ENCODE measurements around the gene KRTAP10-9. TPM values are rescaled to one million over a fixed set of nuclear protein-coding genes. Genes with fewer than 3 reads are reported as not detected.
"Not testable (repeated sequence)": the region's sequence is repeated elsewhere in the genome, so short reads cannot be mapped to it uniquely, and the experiment has no call there.

Gene KRTAP10-9
- polyA plus RNA-seq, 4 donors: not detected

DNA sequence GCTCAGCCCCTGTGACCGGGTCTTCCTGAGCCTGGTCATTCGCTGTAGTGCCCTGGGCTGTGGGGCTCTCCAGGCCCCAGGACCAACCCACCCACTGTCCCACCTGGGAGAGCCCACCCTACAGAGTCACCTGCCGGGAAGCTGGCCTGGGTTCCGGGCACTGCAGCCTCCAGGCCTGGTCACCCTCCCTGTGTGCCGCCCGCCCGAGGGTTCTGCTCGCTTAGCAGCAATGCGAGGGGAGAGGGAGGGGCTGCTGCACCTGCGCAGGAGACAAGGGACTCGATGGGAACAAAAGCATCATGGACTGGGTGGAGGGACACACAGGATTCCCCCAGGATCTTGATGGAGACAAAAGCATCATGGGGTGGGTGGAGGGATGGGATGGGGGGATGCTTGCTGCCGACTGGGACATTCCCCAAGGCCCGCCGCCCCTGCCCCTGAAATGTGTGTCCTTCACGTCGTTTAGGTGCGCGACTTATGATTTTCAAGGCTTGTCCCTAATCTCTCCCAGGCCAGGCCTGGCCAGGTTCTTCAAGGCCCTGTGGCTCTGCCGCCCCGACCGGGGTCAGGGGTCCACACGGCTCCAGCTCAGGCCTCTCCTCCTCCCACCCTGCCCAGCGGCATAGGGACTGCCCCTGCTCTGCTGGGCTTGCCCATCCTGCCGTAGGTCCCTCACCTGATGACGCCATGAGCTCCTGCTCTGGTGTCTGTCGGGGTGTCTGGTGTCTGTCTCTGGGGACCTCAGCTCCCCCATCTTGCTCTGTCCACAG, 13.3 kb upstream of the KRTAP10-9 start:
- DNase-seq (ENCODE audit: low read depth in 4 of 4, low spot score in 3 of 4): no peak

GRCh38 chr21:44614161-44614631, 12.7 kb upstream of the KRTAP10-9 start:
- DNase-seq (ENCODE audit: low read depth in 4 of 4, low spot score in 3 of 4): no peak

DNA sequence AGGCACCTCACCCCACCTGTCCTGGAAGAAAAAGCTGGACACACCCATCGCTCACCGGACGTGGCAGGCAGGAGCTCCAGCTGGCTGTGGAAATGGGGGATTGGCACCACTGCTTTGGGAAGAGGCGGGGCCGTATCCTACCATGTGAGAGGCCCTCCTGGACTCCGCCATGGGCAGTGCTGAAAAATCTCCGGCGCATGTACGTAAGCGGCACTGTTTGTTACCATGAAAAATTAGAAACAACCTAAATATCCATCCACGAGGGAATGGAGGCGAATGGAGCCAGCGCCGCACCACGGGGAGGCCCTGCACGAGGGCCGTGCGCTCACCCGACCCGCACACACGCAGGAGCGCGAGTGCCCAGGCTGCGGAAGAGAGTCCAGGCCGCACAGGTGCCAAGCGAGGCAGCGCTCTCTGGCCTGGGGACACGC, 11.9 kb upstream of the KRTAP10-9 start:
- DNase-seq (ENCODE audit: low read depth in 4 of 4, low spot score in 3 of 4): no peak

DNA sequence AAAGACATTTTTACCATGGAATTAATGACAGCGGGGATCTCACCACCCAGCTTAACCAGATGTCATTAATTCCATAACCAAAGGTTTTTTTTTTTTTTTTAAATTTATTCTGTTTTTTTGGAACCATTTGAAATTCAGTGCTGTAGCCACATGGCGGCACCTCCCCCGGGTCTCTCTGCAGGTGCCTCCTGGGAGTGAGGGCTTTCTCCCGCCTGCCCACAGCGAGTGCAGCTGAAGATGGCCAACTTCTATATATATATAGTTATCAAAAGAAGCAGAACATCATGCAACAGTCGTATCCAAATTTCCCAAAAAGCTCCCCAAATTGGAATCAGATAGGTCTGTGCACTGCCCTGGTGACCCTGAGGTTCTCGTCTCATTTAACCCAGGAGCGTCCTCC, 11.4 kb upstream of the KRTAP10-9 start:
- no peak for DNase-seq (ENCODE audit: low read depth in 4 of 4, low spot score in 3 of 4)

- no peak for DNase-seq (ENCODE audit: low read depth in 4 of 4, low spot score in 3 of 4)
Measured at GRCh38 chr21:44615911-44616590, 10.8 kb upstream of the KRTAP10-9 start.

GRCh38 chr21:44616591-44616926, 10.3 kb upstream of the KRTAP10-9 start:
- no peak for DNase-seq (ENCODE audit: low read depth in 4 of 4, low spot score in 3 of 4)

DNA sequence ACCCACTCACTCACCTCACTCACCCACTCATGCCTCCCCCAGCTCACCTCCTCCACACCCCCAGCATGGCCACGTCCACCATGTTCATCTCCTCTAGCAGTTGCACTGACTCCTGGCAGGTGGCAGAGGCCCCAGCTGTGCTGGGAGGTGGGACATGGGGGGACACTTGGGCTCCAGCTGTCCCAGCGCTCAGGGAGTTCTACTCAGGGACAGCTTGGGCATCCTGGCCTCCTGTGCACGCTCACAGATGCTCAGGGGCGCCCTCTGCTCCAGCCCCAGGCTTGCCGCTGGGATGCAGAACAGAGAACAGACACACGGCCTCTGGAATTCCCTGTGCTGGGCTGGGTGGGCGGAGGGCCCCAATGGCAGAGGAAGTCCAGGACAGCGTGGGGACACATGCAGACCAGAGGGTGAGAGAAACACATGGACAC, 9.8 kb upstream of the KRTAP10-9 start:
- no peak for DNase-seq (ENCODE audit: low read depth in 4 of 4, low spot score in 3 of 4)

DNA sequence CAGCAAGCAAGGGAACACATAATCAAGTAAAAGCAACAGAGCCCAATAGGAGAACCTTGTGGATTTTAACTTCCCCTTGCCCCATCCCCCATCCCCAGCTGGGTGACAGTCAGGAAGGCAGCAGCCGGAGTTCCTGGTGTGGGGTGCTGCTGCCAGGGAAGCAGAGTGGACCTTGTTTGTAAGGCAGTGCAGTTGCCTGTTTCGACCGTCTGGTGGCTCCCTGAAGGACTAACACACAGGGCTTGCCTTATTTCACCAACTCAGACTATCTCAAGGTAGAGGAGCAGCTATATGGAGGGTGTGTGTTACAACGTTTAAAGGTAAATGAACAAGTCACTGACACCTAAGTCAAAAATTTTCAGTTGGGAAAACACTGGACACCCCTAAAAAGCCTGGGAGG, 8.4 kb upstream of the KRTAP10-9 start:
- no peak for DNase-seq (ENCODE audit: low read depth in 4 of 4, low spot score in 3 of 4)

DNA sequence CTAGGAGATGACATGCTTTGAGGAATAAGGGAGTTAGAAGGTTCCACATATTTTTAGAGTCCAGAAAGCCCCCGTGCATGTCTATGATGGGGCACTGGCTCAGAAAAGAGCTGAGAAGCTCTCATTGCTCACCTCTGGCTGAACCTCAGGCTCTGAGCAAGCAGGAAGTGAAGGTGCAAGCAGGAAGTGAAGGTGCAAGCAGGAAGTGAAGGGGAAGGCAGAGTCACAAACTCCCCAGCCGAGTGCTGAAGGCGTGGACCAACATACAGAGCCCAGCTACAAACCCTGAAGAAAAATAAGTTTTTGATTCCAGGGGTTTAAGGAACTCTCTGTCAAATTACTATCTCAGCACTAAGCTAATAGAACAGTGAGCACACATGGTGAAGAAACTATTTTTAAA, 8.0 kb upstream of the KRTAP10-9 start:
- DNase-seq (ENCODE audit: low read depth in 4 of 4, low spot score in 3 of 4): no peak

DNA sequence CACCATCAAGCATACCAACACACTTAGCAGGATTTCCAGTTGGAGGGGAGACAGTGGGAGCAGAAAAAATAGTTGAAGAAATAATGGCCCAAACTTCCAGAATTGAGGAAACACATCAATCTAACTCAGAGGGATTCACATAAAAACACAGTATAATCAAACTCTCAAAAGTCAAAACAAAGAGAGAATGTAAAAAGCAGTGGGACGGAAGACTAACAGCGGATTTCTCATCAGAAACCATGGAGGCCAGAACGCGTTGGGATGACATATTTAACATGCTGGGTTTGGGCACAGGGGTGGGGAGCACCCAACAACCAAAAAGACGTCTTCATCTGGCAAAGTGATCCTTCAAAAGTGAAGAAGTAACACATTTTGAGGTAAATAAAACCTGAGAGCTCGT, 7.0 kb upstream of the KRTAP10-9 start:
- DNase-seq (ENCODE audit: low read depth in 4 of 4, low spot score in 3 of 4): no peak

GRCh38 chr21:44623575-44623974, 3.3 kb upstream of the KRTAP10-9 start:
- no peak for DNase-seq (ENCODE audit: low read depth in 4 of 4, low spot score in 3 of 4)

DNA sequence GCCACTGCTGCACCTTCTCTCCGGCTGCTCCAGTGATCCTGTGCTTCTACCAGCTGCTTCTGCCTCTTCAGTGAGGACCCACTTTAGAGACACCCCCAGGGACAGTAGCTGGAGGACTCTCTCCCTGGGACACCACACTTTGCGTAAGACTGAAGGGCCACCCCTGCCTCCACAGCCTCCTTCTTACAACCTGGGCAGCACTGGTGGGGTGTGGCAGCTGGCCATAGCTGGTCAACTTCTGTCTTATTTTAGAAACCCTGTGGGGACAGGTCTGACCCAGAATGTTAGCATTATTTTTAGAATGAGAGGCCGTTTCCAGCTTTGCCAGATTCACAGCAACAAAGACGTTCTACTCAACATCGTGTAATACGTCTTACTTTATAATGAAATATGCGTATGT, 1.1 kb upstream of the KRTAP10-9 start:
- no peak for DNase-seq (ENCODE audit: low read depth in 4 of 4, low spot score in 3 of 4)

- DNase-seq (ENCODE audit: low read depth in 4 of 4, low spot score in 3 of 4): no peak
Measured at GRCh38 chr21:44626262-44626661, 631 bp upstream of the KRTAP10-9 start.

DNA sequence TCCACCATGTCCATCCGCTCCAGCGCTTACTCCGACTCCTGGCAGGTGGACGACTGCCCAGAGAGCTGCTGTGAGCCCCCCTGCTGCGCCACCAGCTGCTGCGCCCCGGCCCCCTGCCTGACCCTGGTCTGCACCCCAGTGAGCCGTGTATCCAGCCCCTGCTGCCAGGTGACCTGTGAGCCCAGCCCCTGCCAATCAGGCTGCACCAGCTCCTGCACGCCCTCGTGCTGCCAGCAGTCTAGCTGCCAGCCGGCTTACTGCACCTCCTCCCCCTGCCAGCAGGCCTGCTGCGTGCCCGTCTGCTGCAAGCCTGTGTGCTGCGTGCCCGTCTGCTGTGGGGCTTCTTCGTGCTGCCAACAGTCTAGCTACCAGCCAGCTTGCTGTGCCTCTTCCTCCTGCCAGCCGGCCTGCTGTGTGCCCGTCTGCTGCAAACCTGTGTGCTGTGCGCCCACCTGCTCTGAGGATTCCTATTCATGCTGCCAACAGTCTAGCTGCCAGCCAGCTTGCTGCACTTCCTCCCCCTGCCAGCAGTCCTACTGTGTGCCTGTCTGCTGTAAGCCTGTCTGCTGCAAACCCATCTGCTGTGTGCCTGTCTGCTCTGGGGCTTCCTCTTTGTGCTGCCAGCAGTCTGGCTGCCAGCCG, 409 bp downstream of the KRTAP10-9 start:
- not testable (repeated sequence) for DNase-seq (ENCODE audit: low read depth in 4 of 4, low spot score in 3 of 4)

- not testable (repeated sequence) for DNase-seq (ENCODE audit: low read depth in 4 of 4, low spot score in 3 of 4)
Measured at GRCh38 chr21:44627831-44628233, 939 bp downstream of the KRTAP10-9 start.

- no peak for DNase-seq (ENCODE audit: low read depth in 4 of 4, low spot score in 3 of 4)
Measured at GRCh38 chr21:44628707-44629391, 2.0 kb downstream of the KRTAP10-9 start.

GRCh38 chr21:44630440-44630839, 3.5 kb downstream of the KRTAP10-9 start:
- DNase-seq (ENCODE audit: low read depth in 4 of 4, low spot score in 3 of 4): no peak

GRCh38 chr21:44632067-44632466, 5.2 kb downstream of the KRTAP10-9 start:
- DNase-seq (ENCODE audit: low read depth in 4 of 4, low spot score in 3 of 4): no peak

- DNase-seq (ENCODE audit: low read depth in 4 of 4, low spot score in 3 of 4): no peak
Measured at GRCh38 chr21:44636209-44637017, 9.5 kb downstream of the KRTAP10-9 start.
